Activated CD4-positive, CD25-positive, alpha-beta regulatory T cell treated with anti-CD3 and anti-CD28 coated beads, Interleukin-2, amount 50 U/mL, for 72 hours (primary cell): ENCODE data around the gene S1PR5.

ENCODE experiments used
- DNase-seq: peaks from one replicate; pipeline ENCODE4 v3.0.0; 2021

Gene S1PR5

GRCh38 chr19:10513223-10513622 is 4.0 kb downstream of the S1PR5 start:
- DNase-seq: no peak

DNA sequence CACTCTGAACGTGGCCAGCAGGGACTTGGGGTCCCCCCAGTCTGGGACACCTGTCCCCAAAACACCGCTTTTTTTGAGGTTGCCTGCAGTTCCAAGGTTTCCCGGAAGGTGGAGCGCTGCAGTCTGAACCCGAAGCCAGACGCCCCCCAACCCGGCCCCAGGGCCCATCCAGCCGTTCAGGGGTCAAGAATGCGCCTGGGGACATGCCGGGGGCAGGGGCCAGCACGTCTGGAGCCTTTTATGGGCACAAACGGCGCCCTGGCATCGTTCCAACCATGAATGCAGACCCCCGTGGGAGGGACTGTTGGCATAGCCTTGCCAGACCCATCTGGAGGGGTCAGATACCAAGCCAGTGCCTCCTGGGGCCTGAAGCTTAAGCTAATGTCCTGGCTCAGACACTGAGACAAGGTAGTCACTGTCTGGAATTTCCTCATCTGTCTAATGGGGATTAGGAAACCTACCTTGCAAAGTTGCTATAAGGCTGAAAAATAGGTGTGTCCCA is 6.9 kb downstream of the S1PR5 start:
- peak; percentile 68 for DNase-seq

- DNase-seq: peak; percentile 36
Observed at GRCh38 chr19:10508707-10509106, 8.5 kb downstream of the S1PR5 start.

- no peak for DNase-seq
Observed at GRCh38 chr19:10508036-10508435, 9.2 kb downstream of the S1PR5 start.

DNA sequence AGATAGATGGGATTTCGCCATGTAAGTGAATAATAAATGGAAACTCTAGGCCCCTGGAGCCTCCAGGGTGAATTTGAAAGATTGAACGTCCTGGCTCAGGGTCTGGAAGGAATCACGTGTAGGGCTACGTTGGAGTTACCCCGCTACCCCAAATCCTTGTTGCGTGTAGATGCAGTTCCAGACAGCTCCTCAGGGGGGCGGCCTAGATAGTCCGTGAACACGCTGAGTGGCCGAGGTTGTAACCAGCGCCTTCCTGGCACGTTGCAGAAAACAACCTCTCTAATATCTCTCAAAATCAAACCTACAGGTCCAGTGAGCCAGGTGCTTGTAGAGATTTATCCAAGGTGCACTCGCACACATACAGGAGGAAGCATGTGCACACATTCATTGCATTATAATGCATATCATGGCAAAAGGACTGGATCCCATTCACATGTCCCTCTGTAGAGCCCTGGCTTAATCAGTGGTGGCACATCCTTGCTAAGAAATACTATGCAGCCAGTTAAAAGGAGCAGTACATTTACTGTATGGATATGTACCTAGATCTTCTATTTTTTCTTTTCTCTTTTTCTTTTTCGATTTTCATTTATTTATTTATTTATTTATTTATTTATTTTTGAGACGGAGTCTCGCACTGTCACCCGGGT is 11.5 kb downstream of the S1PR5 start:
- DNase-seq: peak; percentile 86

- DNase-seq: peak; percentile 66
Observed at GRCh38 chr19:10503002-10503789, 14.1 kb downstream of the S1PR5 start, which contains the start of gene KEAP1. Gene KEAP1 (minus strand): TSS chr19:10503356. CDS start chr19:10500033, 3,323 bp downstream.

DNA sequence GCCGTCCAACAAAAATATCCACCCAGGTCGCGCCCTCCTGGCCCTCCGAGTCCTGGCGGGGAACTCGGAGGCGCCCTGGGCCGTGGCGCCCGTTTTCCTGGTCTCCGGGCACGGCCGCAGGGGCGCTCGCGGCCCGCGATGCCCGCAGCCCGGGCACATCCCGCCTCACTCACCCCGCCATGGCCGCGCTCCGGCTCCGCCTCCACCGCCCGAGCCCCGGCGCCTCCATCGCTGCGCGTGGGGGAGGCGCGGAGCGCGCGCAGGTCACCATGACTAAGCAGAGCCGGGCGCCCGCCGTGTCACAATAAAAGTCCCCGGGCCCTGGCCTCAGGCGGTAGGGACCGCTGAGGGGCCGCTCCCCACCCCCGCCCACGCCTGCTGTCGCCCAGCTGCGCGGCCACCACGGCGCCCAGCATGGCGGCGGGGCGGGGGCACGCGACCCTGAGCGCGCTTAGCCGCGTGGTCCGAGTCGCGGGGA is 14.7 kb downstream of the S1PR5 start:
- peak; percentile 93 for DNase-seq

DNA sequence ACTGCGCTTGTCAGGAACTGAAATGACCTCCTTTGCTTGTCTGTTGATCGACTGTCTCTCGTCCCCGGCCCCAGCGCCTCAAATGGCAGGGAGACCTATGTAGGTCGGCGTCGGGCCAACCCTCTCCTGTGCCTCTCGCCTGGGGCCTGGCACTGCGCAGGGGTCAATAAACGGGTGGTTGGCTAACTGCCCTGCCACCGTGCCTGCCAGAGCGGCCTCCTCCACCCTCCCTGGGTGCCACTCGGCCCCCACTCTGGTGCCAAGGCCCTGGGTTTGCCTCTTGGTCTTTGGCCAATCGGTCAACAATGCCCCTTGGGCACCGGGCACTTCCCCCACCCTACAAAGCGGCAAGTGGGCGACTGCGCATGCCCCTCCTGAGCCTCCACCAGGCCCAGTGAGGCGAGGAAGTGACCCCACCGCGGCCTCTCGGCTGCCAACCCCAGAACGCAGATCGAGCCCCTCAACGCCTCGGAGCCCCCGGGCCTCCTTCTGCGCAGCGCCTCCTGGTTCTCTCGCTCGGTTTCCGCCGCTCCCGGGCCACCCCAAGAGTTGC is 15.2 kb downstream of the S1PR5 start:
- DNase-seq: peak; percentile 65

- no peak for DNase-seq
Observed at GRCh38 chr19:10500247-10500592, 17.0 kb downstream of the S1PR5 start.

- no peak for DNase-seq
Observed at GRCh38 chr19:10499550-10500246, 17.5 kb downstream of the S1PR5 start.

DNA sequence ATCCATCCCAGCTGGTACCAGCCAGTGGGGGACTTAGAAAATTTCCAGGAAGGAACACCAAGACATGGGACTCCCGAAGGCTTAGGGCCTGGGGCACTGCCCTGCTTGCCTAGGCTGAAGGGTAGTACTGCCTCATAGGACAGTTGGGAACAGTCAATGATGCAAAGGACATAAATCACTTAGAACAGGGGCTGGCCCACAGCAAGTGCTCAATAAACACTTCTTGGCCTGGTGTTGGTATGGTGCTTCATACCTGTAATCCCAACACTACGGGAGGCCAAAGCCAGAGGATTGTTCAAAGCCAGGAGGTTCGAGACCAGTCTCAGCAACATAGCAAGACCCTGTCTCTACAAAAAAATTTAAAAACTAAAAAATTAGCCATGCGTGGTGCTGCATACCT is 19.9 kb downstream of the S1PR5 start:
- DNase-seq: no peak

- no peak for DNase-seq
Observed at GRCh38 chr19:10491472-10492047, 25.7 kb downstream of the S1PR5 start.

GRCh38 chr19:10486551-10486950 is 30.7 kb downstream of the S1PR5 start:
- no peak for DNase-seq

GRCh38 chr19:10478903-10479384 is 38.3 kb downstream of the S1PR5 start:
- peak; percentile 75 for DNase-seq

GRCh38 chr19:10478476-10478875 is 38.8 kb downstream of the S1PR5 start:
- no peak for DNase-seq

DNA sequence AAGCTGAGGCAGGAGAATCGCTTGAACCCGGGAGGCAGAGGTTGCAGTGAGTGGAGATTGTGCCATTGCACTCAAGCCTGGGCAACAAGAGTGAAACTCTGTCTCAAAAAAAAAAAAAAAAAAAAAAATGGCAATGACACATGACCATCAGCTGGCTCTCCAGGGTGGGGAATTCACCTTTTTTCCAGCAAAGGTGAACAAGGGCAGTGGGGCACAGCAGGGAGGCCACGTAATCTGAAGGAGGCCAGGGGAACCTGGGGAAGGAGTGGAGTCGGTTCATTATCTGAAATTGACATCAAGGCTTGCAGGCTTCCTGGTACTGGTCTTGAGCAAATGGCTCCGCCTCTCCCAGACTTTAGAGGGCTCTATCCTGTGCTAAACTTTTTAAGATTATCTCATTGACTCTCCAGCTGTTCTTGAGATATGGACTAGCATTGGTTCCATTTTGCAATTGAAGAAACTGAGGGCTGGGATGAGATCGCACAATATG is 42.2 kb downstream of the S1PR5 start:
- DNase-seq: no peak

DNA sequence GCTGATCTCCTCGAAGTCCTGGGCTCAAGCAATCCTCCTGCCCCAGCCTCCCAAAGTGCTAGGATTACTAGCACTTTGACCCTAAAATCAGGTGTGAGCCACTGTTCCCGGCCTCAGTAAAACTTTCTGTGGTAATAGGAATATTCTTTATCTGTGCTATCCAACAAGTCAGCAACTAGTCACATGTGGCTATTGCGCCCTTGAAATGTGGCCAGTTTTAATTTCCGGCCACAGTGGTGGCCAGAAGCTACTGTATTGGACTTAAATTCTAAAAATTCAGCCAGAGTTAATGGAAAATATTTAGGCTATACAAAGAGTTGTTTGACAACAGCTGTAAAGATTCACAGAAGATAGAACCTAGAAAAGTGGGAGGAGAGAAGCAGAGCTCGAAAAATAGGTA is 44.1 kb downstream of the S1PR5 start:
- DNase-seq: no peak

DNA sequence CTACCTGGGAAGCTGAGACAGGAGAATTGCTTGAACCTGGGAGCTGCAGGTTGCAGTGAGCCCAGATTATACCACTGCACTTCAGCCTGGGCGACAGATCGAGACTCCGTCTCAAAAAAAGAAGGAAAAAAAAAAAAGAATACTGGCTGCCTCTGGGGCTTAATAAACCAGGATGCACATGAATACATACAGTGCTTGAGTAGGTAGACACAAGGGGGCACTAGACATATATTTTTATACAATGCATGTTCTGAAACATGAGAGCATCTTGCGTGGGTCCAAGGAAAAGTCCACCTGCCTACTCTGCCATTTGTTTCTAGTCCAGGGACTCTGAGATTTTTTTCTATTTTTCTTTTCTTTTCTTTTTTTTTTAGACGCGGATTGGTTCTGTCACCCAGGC is 45.3 kb downstream of the S1PR5 start:
- no peak for DNase-seq

DNA sequence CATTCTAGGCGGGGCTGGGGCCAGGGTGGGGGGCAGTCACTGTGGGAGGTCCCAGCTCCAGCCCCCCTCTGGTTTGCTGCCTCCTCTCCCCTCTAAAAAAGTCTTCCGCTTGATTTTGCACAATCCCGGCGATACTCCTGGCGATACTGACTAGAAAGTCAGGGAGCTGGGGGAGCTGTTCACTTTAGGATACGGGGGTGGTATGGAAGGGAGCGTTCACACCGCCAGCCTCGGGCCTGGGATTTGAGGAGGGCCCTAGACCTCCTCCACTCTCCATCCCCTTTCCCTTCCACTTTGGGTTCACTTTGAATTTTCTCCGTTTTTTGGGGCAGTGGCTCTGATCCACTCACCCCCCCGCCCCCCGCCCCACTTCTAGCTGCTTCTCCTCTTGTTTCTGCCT is 49.1 kb downstream of the S1PR5 start:
- no peak for DNase-seq

DNA sequence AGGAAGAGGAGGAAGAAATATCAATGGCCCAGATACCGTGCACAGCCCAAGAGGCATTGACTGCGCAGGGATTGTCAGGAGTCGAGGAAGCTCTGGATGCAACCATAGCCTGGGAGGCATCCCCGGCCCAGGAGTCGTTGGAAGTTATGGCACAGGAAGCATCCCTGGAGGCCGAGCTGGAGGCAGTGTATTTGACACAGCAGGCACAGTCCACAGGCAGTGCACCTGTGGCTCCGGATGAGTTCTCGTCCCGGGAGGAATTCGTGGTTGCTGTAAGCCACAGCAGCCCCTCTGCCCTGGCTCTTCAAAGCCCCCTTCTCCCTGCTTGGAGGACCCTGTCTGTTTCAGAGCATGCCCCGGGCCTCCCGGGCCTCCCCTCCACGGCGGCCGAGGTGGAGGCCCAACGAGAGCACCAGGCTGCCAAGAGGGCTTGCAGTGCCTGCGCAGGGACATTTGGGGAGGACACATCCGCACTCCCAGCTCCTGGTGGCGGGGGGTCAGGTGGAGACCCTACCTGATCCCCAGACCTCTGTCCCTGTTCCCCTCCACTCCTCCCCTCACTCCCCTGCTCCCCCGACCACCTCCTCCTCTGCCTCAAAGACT is 50.0 kb downstream of the S1PR5 start:
- no peak for DNase-seq

DNA sequence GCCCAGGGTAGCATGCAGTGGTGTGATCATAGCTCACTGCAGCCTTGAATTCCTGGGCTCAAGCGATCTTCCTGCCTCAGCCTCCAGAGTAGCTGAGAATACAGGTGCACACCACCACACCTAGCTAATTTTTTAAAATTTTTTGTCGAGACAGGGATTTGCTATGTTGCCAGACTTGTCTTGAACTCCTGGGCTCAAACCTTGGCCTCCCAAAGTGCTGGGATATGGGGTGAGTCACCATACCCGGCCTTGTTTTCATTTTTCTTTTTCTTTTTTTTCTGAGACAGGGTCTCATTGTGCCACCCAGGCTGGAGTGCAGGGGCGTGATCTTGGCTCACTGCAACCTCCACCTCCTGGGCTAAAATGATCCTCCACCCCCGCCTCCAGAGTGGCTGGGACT is 52.8 kb downstream of the S1PR5 start:
- DNase-seq: no peak
